Stimulated activated CD8-positive, alpha-beta memory T cell treated with anti-CD3 and anti-CD28 coated beads, Interleukin-15, amount 100 ng/mL, for 24 hours (primary cell): ENCODE measurements around the gene VAV2.
A peak's percentile ranks its signal among the peaks of the same experiment; 100 is the strongest.

Experiments used
- DNase-seq: peaks from one replicate; pipeline ENCODE4 v3.0.0-alpha.2; 2020; ENCODE audit warnings: low read depth

VAV2 gene

GRCh38 chr9:133796562-133796961 is 195.6 kb downstream of the VAV2 start:
- no peak for DNase-seq

GRCh38 chr9:133795049-133795448 is 197.1 kb downstream of the VAV2 start:
- DNase-seq = no peak

GRCh38 chr9:133794016-133794760 is 197.9 kb downstream of the VAV2 start:
- no peak for DNase-seq

GRCh38 chr9:133793471-133793870 is 198.7 kb downstream of the VAV2 start:
- DNase-seq = no peak

- DNase-seq = peak; percentile 24
These were observed 199.2 kb downstream of the VAV2 start for GRCh38 chr9:133792721-133793470.

GRCh38 chr9:133791735-133792649 is 200.1 kb downstream of the VAV2 start:
- DNase-seq = no peak

GRCh38 chr9:133791069-133791468 is 201.1 kb downstream of the VAV2 start:
- no peak for DNase-seq

GRCh38 chr9:133789778-133790177 is 202.3 kb downstream of the VAV2 start:
- no peak for DNase-seq

- DNase-seq = no peak
These were observed 203.1 kb downstream of the VAV2 start for GRCh38 chr9:133788819-133789717.

- no peak for DNase-seq
These were observed 203.9 kb downstream of the VAV2 start for GRCh38 chr9:133788045-133788818.

- DNase-seq = no peak
These were observed 204.4 kb downstream of the VAV2 start for GRCh38 chr9:133787754-133788025.

GRCh38 chr9:133786907-133787753 is 205.0 kb downstream of the VAV2 start:
- DNase-seq = no peak

GRCh38 chr9:133786371-133786753 is 205.8 kb downstream of the VAV2 start:
- no peak for DNase-seq

- DNase-seq = no peak
These were observed 206.3 kb downstream of the VAV2 start for GRCh38 chr9:133785753-133786370.

GRCh38 chr9:133784731-133785561 is 207.2 kb downstream of the VAV2 start:
- no peak for DNase-seq

GRCh38 chr9:133783331-133783731 is 208.8 kb downstream of the VAV2 start:
- DNase-seq = no peak

GRCh38 chr9:133782157-133783130 is 209.7 kb downstream of the VAV2 start:
- DNase-seq = peak; percentile 17

- no peak for DNase-seq
These were observed 210.3 kb downstream of the VAV2 start for GRCh38 chr9:133781828-133782135.
